Measurements from ENCODE around the gene HERC4. TPM values are rescaled to one million over a fixed set of nuclear protein-coding genes. Genes with fewer than 3 reads are reported as not detected.

HERC4 gene
- total and polyA plus RNA-seq, 4 donors: 7.3 to 53.2 (median 16.0) TPM

DNA sequence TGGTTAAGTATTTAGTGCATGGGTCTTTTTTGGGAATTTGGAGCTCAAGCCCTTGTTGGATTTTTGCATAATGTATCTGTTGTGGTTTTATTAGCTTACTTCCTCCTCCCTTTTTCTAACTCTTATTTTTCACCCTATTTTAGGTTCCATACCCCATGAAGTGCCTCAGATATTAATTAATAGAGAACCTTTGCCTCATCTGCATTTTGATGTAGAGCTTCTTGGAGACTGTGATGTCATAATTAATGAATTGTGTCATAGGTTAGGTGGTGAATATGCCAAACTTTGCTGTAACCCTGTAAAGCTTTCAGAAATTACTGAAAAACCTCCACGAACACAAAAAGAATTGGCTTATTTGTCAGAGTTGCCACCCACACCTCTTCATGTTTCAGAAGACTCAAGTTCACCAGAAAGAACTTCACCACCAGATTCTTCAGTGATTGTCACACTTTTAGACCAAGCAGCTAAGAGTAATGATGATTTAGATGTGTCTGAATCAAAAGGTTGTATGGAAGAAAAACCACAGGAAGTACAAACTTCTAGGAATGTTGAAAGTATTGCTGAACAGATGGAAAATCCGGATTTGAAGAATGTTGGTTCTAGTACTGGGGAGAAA is 162.6 kb downstream of the HERC4 start:
- WGBS: 87% methylated on average over 2 of the region's 2 CpGs
- no peak for DNase-seq (ENCODE audit: low spot score)
- H3K4me1 ChIP-seq (ENCODE audit: control insufficient read depth in 4 of 4, insufficient read depth in 4 of 4, low read length in 3 of 4): peaks cover 0 to 3% (median 2%) of the 10 kb centered on the region in 4 donors
- H3K27me3 ChIP-seq (ENCODE audit: control insufficient read depth in 4 of 4, insufficient read depth in 4 of 4, low read length in 3 of 4): no peaks in the 10 kb centered on the region
- peaks cover 7 to 66% (median 46%) of the 10 kb centered on the region in 4 donors for H3K36me3 ChIP-seq (ENCODE audit: control insufficient read depth in 4 of 4, insufficient read depth in 3 of 4, low read depth in 1 of 4, low read length in 3 of 4)
- TF ChIP-seq YY1 (IDR thresholded peaks at IDR 0.05): no peak
- no peak for TF ChIP-seq NR2F2 (IDR thresholded peaks at IDR 0.05)
- TF ChIP-seq, protein P1, sequence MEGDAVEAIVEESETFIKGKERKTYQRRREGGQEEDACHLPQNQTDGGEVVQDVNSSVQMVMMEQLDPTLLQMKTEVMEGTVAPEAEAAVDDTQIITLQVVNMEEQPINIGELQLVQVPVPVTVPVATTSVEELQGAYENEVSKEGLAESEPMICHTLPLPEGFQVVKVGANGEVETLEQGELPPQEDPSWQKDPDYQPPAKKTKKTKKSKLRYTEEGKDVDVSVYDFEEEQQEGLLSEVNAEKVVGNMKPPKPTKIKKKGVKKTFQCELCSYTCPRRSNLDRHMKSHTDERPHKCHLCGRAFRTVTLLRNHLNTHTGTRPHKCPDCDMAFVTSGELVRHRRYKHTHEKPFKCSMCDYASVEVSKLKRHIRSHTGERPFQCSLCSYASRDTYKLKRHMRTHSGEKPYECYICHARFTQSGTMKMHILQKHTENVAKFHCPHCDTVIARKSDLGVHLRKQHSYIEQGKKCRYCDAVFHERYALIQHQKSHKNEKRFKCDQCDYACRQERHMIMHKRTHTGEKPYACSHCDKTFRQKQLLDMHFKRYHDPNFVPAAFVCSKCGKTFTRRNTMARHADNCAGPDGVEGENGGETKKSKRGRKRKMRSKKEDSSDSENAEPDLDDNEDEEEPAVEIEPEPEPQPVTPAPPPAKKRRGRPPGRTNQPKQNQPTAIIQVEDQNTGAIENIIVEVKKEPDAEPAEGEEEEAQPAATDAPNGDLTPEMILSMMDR (IDR thresholded peaks at IDR 0.05; ENCODE audit: low read depth, low read length, missing input control): no peak
- no peak for TF ChIP-seq HNF4G (IDR thresholded peaks at IDR 0.05)
- no peak for TF ChIP-seq RAD21 (IDR thresholded peaks at IDR 0.05)
- no peak for TF ChIP-seq ATF3 (IDR thresholded peaks at IDR 0.05)
- no peak for TF ChIP-seq RXRA (IDR thresholded peaks at IDR 0.05)
- TF ChIP-seq REST (IDR thresholded peaks at IDR 0.05): no peak
- no peak for TF ChIP-seq HNF4A (conservative IDR thresholded peaks at IDR 0.05)
- no peak for TF ChIP-seq FOXA1 (IDR thresholded peaks at IDR 0.05)
- no peak for TF ChIP-seq GABPA (IDR thresholded peaks at IDR 0.05 in 1 of 2, conservative IDR thresholded peaks at IDR 0.05 in 1 of 2)
- H3K4me3 ChIP-seq (ENCODE audit: low read depth in 1 of 3, low read length in 3 of 3): no peak overlapping the region
- H3K9ac ChIP-seq (ENCODE audit: low read depth in 1 of 2, low read length in 2 of 2): no peak overlapping the region
- no peak overlapping the region for H3K27ac ChIP-seq (ENCODE audit: low read depth in 1 of 2, low read length in 2 of 2)
- H3K9me3 ChIP-seq (ENCODE audit: control insufficient read depth in 4 of 4, low read length in 3 of 4): no peaks in the 10 kb centered on the region

DNA sequence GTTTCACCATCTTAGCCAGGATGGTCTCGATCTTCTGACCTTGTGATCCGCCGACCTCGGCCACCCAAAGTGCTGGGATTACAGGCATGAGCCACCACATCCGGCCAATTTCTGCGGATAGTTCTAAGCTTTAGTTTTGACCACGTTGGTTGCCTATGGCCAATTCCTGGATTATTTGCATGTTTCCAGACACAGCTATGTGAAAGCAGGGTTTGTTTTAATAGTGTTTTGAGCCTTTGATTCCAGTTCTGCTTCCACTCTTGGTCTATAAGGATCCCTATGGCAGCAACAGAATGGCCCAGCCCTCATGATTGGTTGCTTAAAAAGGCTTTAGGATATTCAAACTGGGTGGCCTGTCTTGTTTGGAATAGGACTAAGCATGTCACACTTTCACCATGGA is 171.5 kb downstream of the HERC4 start:
- WGBS: 95% methylated on average over 7 of the region's 7 CpGs
- DNase-seq (ENCODE audit: low spot score): no peak
- peaks cover 3 to 46% (median 33%) of the 10 kb centered on the region in 4 donors for H3K36me3 ChIP-seq (ENCODE audit: control insufficient read depth in 4 of 4, insufficient read depth in 3 of 4, low read depth in 1 of 4, low read length in 3 of 4)

More for the DNA sequence above, 171.5 kb downstream of the HERC4 start:
- Histone ChIP-seq H3K9me3 (ENCODE audit: control insufficient read depth in 4 of 4, low read length in 3 of 4) (no peaks in the 10 kb centered on the region), H3K9ac (ENCODE audit: low read depth in 1 of 2, low read length in 2 of 2) (no peak overlapping the region), H3K4me3 (ENCODE audit: low read depth in 1 of 3, low read length in 3 of 3) (no peak overlapping the region), H3K27ac (ENCODE audit: low read depth in 1 of 2, low read length in 2 of 2) (no peak overlapping the region), H3K27me3 (ENCODE audit: control insufficient read depth in 4 of 4, insufficient read depth in 4 of 4, low read length in 3 of 4) (no peaks in the 10 kb centered on the region), H3K4me1 (ENCODE audit: control insufficient read depth in 4 of 4, insufficient read depth in 4 of 4, low read length in 3 of 4) (peaks cover 0 to 2% (median 0%) of the 10 kb centered on the region in 4 donors)
- TF ChIP-seq, protein P2, sequence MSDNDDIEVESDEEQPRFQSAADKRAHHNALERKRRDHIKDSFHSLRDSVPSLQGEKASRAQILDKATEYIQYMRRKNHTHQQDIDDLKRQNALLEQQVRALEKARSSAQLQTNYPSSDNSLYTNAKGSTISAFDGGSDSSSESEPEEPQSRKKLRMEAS (IDR thresholded peaks at IDR 0.05): no peak
- TF ChIP-seq NR2F2 (IDR thresholded peaks at IDR 0.05): no peak
- TF ChIP-seq, protein P3, sequence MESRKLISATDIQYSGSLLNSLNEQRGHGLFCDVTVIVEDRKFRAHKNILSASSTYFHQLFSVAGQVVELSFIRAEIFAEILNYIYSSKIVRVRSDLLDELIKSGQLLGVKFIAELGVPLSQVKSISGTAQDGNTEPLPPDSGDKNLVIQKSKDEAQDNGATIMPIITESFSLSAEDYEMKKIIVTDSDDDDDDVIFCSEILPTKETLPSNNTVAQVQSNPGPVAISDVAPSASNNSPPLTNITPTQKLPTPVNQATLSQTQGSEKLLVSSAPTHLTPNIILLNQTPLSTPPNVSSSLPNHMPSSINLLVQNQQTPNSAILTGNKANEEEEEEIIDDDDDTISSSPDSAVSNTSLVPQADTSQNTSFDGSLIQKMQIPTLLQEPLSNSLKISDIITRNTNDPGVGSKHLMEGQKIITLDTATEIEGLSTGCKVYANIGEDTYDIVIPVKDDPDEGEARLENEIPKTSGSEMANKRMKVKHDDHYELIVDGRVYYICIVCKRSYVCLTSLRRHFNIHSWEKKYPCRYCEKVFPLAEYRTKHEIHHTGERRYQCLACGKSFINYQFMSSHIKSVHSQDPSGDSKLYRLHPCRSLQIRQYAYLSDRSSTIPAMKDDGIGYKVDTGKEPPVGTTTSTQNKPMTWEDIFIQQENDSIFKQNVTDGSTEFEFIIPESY (IDR thresholded peaks at IDR 0.05): no peak
